Small intestine (tissue), 7 donors: Measurements from ENCODE around the gene TMEM219. TPM values are rescaled to one million over a fixed set of nuclear protein-coding genes. Genes with fewer than 3 reads are reported as not detected.
A peak's percentile ranks its signal among the peaks of the same experiment; 100 is the strongest.

Experiments
- DNase-seq, 2 donors: peaks; one replicate each; pipeline versions ENCODE4 v3.0.0 to v3.0.0-alpha.2; 2013
- FAIRE-seq: peaks from 2 replicates; lab custom pipeline; 2012; peaks lifted over from hg19 to GRCh38; lab: Jason Lieb, UNC
- H3K27ac ChIP-seq, 3 donors: one replicate each; pipeline ENCODE4 v1.5.1; 2013; ENCODE audit warnings: low read length in 2 of 3, mild to moderate bottlenecking in 2 of 3, control low read depth in 1 of 3, inconsistent platforms in 1 of 3, low read depth in 1 of 3, moderate library complexity in 1 of 3
- H3K27me3 ChIP-seq, 3 donors: one replicate each; pipeline ENCODE4 v1.6.1; 2013; ENCODE audit warnings: low read length in 3 of 3, inconsistent platforms in 1 of 3; ENCODE audit not compliant: control insufficient read depth in 3 of 3, insufficient read depth in 3 of 3
- H3K36me3 ChIP-seq, 3 donors: one replicate each; pipeline ENCODE4 v1.6.1; 2013; ENCODE audit warnings: low read length in 3 of 3, inconsistent platforms in 1 of 3, low read depth in 1 of 3, mild to moderate bottlenecking in 1 of 3, moderate library complexity in 1 of 3; ENCODE audit not compliant: control insufficient read depth in 3 of 3, insufficient read depth in 2 of 3
- H3K4me1 ChIP-seq, 3 donors: one replicate each; pipeline ENCODE4 v1.6.1; 2013; ENCODE audit warnings: low read length in 2 of 3, inconsistent platforms in 1 of 3, low read depth in 1 of 3, mild to moderate bottlenecking in 1 of 3, moderate library complexity in 1 of 3; ENCODE audit not compliant: control insufficient read depth in 3 of 3, insufficient read depth in 2 of 3
- H3K4me3 ChIP-seq, 3 donors: one replicate each; pipeline ENCODE4 v1.5.1; 2013; ENCODE audit warnings: low read length in 3 of 3, control low read depth in 1 of 3, inconsistent platforms in 1 of 3, low read depth in 1 of 3, mild to moderate bottlenecking in 1 of 3, moderate library complexity in 1 of 3
- H3K9me3 ChIP-seq, 2 donors: one replicate each; pipeline ENCODE4 v1.6.1; 2013; ENCODE audit warnings: low read depth in 1 of 2, low read length in 1 of 2; ENCODE audit not compliant: control insufficient read depth in 2 of 2, insufficient read depth in 1 of 2
- WGBS, 3 donors: extraction: QIAGEN DNeasy Blood & Tissue Kit; methylation state at CpG; one replicate each; pipeline ENCODE4 v1.1.7; 2013; 5-methylcytosine and 5-hydroxymethylcytosine counted together
- polyA plus RNA-seq, 4 donors: library from polyadenylated mRNA; stranded (reverse) in 3 of 4; unstranded in 1 of 4; fragments of 200-250 nt in 3 of 4; fragments of 120-200 nt in 1 of 4; gene quantifications; one replicate each; pipeline versions ENCODE4 v1.2.1 to v1.2.3, GENCODE V29; 2013
- donor health status: healthy with polysubstance abuse.
- donor health status: control.
- donor health status: control.
- donor health status: Bipolar disorder and iron deficiency.
- donor health status: healthy.

Gene TMEM219
- polyA plus RNA-seq, 4 donors = 163 to 334 (median 242) TPM

GRCh38 chr16:30000735-30001631 lies 39.1 kb downstream of the TMEM219 start:
- Histone ChIP-seq H3K4me3 (no peak overlapping the region), H3K27me3 (no peaks in the 10 kb centered on the region), H3K4me1 (peaks cover 2 to 11% (median 4%) of the 10 kb centered on the region in 3 donors), H3K36me3 (peaks cover 0 to 71% (median 4%) of the 10 kb centered on the region in 3 donors), H3K27ac (no peak overlapping the region), H3K9me3 (no peaks in the 10 kb centered on the region)
- whole genome bisulfite sequencing, 3 donors = 85 to 88% (median 87%) methylated on average over 30 to 33 of the region's 33 CpGs
- DNase-seq (no peak), FAIRE-seq (no peak)

DNA sequence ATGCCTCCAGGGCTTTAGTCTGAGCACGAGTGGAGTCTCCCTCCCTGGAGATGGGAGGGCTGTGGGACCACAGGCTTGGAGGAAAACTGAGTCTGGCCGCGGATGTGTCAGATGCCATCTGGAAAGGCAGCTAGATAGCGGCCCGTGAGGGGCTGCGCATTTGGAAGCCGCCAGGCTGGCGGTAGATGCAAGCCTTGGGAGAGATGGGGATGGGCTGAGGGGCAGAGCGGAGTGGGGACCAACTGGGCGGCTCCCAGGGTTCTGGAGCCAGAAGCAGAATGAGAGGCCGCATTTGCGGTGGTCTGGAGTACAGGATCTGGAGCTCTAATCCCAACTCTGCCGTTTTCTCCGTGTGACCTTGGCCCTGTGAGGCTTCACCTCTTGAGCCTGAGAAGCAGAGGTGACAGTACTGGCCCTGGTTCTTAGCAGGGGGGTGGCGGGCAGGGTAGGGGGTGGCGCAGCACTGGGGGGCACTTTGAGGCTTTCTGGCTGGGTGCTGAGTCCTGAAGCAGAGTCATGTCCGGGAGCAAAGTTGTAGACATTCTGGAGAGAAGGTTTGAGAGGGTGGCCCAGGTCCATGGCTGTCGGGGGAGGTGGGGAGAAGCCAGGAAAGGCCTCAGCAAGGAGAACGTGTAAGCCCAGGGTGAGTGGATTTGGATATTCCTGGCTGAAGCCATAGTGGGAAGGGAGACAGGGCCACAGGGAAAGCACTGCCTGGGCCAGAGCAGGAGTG lies 40.9 kb downstream of the TMEM219 start:
- Histone ChIP-seq H3K36me3 (peaks cover 0 to 76% (median 4%) of the 10 kb centered on the region in 3 donors), H3K27me3 (no peaks in the 10 kb centered on the region), H3K4me1 (peaks cover 0 to 3% (median 0%) of the 10 kb centered on the region in 3 donors), H3K9me3 (no peaks in the 10 kb centered on the region), H3K27ac (no peak overlapping the region), H3K4me3 (no peak overlapping the region)
- FAIRE-seq (no peak), DNase-seq (no peak)
- 88 to 91% (median 89%) methylated on average over 19 of the region's 19 CpGs for WGBS, 3 donors

DNA sequence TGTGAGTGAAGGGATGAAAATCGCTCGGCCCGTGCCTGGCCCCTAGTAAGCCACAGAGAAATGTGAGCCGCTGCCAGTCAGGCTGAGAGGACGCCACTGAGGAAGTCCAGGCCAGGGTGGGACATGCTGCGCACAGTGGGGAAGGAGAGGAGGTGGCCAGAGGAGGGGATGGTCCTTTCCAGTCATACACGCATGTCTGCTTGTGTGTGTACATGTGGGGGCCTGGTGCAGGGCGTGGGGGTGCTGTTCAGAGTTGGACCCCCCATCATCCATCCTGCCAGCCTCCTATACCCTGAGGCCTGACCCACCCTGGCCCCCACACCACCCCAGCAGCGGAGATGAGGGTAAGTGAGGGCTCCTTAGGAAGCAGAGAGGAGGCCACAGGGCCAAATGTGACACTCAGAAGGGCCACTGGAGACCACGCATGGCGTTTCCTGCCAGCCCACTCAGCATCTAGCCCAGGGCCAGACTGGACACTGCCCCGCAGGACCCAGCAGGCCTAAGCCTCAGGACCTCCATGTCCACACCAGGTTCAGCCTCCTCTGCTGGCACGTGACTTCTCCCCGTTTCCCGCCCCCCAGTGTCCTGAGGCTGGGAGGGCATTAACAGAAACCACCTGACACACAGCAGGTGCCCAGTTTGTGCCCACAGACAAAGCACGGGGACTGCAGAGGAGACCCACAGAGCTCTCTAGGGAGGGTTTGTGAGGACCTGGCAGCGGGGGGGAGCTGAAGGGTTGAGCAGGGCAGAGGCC lies 42.0 kb downstream of the TMEM219 start:
- Histone ChIP-seq H3K4me3 (no peak overlapping the region), H3K27me3 (no peaks in the 10 kb centered on the region), H3K9me3 (no peaks in the 10 kb centered on the region), H3K27ac (no peak overlapping the region), H3K36me3 (peaks cover 0 to 73% (median 4%) of the 10 kb centered on the region in 3 donors), H3K4me1 (peaks cover 0 to 3% (median 0%) of the 10 kb centered on the region in 3 donors)
- DNase-seq (no peak), FAIRE-seq (no peak)
- WGBS, 3 donors = 78 to 87% (median 85%) methylated on average over 15 to 17 of the region's 17 CpGs

DNA sequence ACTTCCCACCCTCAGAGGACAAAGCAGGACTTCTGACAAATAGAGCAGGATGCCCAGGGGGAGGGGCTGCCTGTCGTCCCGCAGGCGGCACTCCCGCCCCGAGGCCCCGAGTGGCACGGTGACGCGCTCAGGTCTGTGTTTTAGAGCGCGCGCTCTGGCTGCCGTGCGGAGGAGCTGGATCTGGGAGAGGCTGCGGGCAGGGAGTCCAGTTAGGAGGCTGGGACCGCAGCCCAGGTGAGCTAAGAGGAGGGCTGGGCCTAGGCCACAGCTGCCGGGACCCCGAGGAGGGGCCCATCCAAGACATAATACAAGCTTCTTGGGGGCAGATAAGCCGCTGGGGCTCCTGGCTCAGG lies 42.5 kb downstream of the TMEM219 start:
- DNase-seq = no peak
- Histone ChIP-seq H3K4me1 (peaks cover 0 to 7% (median 0%) of the 10 kb centered on the region in 3 donors), H3K27me3 (peaks cover 0 to 4% (median 4%) of the 10 kb centered on the region in 3 donors), H3K27ac (no peak overlapping the region), H3K9me3 (no peaks in the 10 kb centered on the region), H3K36me3 (peaks cover 0 to 69% (median 4%) of the 10 kb centered on the region in 3 donors), H3K4me3 (no peak overlapping the region)
- FAIRE-seq = no peak
- WGBS, 3 donors = 30 to 70% (median 31%) methylated on average over 18 to 19 of the region's 19 CpGs

DNA sequence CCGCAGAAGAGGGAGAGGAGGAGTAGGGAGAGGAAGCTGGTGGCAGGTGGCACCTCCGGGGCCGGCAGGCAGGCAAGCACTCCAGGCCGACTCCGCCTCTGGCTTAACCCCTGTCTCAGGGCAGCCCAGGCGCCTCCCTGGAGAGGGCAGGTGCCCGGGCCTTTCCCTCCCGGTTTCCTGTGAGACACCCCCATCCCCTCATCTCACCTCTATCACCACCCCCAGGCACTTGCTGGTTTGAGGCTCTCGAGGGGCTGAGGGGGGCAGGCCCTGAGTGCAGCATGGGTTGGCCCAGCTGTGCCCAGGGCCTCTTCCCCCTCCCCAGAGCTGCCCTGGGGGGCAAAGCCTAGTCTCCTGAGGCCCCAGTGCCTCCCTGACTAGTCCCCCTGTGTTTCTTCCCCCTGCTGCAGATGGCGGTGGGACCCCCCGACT lies 42.9 kb downstream of the TMEM219 start:
- WGBS, 3 donors = 16 to 43% (median 21%) methylated on average over 7 to 11 of the region's 11 CpGs
- peaks cover 0 to 66% (median 4%) of the 10 kb centered on the region in 3 donors for H3K36me3 ChIP-seq
- H3K9me3 ChIP-seq = no peaks in the 10 kb centered on the region
- no peak overlapping the region for H3K27ac ChIP-seq
- FAIRE-seq (no peak), DNase-seq (peak in 1 of 2 donors; percentile 20)
- peaks cover 0 to 8% (median 4%) of the 10 kb centered on the region in 3 donors for H3K27me3 ChIP-seq
- H3K4me1 ChIP-seq = peaks cover 0 to 11% (median 0%) of the 10 kb centered on the region in 3 donors
- H3K4me3 ChIP-seq = no peak overlapping the region

GRCh38 chr16:30005341-30006094 lies 43.6 kb downstream of the TMEM219 start:
- FAIRE-seq (no peak), DNase-seq (peak; percentile 45 to 46)
- Histone ChIP-seq H3K4me1 (peaks cover 0 to 18% (median under 1%) of the 10 kb centered on the region in 3 donors), H3K36me3 (peaks cover 0 to 59% (median 4%) of the 10 kb centered on the region in 3 donors), H3K4me3 (no peak overlapping the region), H3K27ac (no peak overlapping the region), H3K27me3 (peaks cover 0 to 15% (median 10%) of the 10 kb centered on the region in 3 donors), H3K9me3 (no peaks in the 10 kb centered on the region)
- 43 to 61% (median 55%) methylated on average over 32 to 35 of the region's 35 CpGs for WGBS, 3 donors

- DNase-seq = no peak
- Histone ChIP-seq H3K4me1 (peaks cover 0 to 20% (median 2%) of the 10 kb centered on the region in 3 donors), H3K36me3 (peaks cover 0 to 54% (median 4%) of the 10 kb centered on the region in 3 donors), H3K27me3 (peaks cover 0 to 18% (median 10%) of the 10 kb centered on the region in 3 donors), H3K4me3 (no peak overlapping the region), H3K9me3 (no peaks in the 10 kb centered on the region), H3K27ac (no peak overlapping the region)
- WGBS, 3 donors = 56 to 82% (median 72%) methylated on average over 12 to 18 of the region's 18 CpGs
- no peak for FAIRE-seq
These were observed 44.2 kb downstream of the TMEM219 start for GRCh38 chr16:30006095-30006473.
